Glomerular endothelial cell (primary cell): Measurements from ENCODE around the gene NEK1. TPM values are rescaled to one million over a fixed set of nuclear protein-coding genes. Genes with fewer than 3 reads are reported as not detected.
"Not testable (repeated sequence)": the region's sequence is repeated elsewhere in the genome, so short reads cannot be mapped to it uniquely, and the experiment has no call there.

ENCODE experiments used
- DNase-seq: peaks from one replicate; pipeline ENCODE4 v3.0.0-alpha.2; 2011; ENCODE audit warnings: low read depth, low spot score; ENCODE audit errors: extremely low read depth
- total RNA-seq: library from RNA; depleted of rRNA; stranded (reverse); fragments of >200 nt; gene quantifications from 2 replicates; pipeline ENCODE4 v1.2.3, GENCODE V29; 2015

NEK1 gene
- total RNA-seq, 1 donor from 2014 or later, result 10.2 TPM

GRCh38 chr4:169630069-169630468, 17.7 kb upstream of the NEK1 start:
- no peak for DNase-seq

DNA sequence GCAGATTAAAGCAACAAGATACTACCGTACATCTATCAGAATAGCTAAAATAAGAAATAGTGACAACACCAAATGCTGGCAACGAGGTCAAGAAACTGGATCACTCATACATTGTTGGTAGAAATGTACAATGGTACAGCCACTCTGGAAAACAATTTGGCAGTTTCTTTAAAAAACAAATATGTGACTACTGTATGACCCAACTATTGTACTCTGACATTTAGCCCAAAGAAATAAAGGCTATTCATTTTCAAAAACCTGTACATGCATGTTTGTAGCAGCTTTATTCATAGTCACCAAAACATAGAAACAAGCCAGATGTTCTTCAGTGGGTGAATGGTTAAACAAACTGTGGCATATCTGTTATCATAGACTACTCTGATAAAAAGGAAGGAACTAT, 16.2 kb upstream of the NEK1 start:
- DNase-seq, result no peak

- DNase-seq, result no peak
Measured at GRCh38 chr4:169627307-169627706, 14.9 kb upstream of the NEK1 start.

- no peak for DNase-seq
Measured at GRCh38 chr4:169626331-169627282, 14.2 kb upstream of the NEK1 start.

- DNase-seq, result no peak
Measured at GRCh38 chr4:169625886-169626285, 13.5 kb upstream of the NEK1 start.

- DNase-seq, result not testable (repeated sequence)
Measured at GRCh38 chr4:169624012-169624411, 11.6 kb upstream of the NEK1 start.

GRCh38 chr4:169622566-169622965, 10.2 kb upstream of the NEK1 start:
- no peak for DNase-seq

DNA sequence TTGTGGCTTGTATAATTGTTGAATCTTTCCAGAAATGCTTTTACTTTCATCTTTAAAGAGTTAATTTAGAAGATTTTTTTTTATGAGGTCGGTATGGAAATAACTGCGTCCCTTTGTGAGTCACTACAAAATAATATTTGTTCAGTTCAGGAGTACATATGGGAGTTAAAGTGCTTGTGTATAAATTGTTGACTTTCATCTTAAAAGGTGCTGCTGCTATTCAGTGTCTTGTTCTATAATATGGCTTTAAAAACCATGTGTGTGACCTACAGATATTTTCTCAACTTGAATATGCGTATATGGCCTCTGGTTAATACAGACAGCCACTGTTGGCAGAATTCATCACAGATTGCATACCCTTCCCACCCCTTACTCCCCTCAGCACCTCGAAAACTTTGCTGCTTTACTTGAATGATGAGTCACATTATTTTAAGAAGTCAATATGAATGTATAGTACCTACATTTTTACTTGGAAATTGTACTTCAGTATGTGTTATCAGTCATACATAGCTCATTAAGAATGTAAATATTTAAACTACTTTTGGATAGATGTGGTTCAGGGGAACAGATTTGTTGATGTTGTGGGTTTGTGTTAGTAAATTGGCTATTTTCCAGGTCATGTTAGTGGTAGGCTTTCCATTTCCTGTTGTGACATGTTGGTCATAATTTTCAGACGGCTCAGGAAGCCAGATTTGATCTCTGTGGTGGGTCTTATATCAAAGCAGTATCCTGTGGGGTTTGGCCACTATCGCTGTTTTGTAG, 9.5 kb upstream of the NEK1 start:
- peak; percentile 25 for DNase-seq

- no peak for DNase-seq
Measured at GRCh38 chr4:169620880-169621248, 8.5 kb upstream of the NEK1 start.

DNA sequence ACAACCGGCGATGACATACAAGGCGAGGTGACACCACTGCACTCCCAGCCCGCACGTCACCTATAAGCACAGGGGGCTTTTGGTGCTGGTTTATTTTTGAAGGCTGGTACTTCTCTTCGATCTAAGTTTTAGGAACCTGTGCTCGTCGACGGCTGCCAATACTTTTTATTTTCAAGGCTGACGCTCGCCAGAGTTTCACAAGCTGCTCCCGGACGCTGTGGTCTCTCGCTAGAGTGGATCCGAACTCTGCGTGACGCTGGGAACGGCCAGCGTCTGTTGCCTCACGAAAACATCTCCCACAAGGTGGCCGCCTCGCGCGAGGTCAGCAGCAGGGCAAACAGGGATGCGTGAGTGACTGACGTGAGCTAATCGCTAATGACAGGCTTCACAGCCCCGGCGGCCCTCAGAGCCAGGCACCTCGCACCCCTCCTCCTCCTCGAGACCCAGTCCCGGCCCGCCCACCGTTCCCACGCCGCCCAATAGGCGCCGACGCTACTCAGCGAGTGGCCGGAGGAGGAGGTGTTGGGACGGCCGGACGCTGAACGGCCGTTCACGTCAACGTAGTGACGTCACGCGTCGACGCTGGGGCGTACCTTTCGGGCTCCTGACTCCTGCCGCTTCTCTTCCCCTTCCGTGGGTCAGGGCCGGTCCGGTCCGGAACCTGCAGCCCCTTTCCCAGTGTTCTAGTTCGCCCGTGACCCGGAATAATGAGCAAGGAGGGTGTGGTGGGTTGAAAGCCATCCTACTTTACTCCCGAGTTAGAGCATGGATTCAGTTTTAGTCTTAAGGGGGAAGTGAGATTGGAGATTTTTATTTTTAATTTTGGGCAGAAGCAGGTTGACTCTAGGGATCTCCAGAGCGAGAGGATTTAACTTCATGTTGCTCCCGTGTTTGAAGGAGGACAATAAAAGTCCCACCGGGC, 7.8 kb upstream of the NEK1 start, which contains the start of gene CLCN3:
Gene CLCN3, plus strand, starts transcription at position 621 of the 922 bp plus-strand sequence. CDS start 15,351 bp downstream, outside the sequence.
- peak; percentile 64 for DNase-seq

DNA sequence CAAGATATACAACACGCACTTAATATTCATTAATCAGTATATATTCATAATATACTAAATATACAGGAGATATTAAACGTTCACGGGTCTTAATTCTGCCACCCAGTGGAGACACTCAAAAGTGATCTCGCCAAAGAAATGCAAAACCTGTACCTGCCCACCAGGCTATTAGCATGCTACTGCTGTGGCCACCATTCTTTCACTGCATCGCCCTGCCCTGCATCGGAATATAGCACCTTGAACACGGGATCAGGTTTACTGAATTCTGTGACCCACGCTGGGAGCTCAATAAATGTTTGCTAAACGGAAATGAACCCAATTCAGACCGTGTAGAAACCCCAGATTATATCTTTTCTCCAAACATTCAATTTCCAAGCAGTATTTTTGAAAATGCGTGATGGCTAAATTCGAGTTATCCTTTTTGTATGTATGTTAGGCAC, 7.2 kb upstream of the NEK1 start:
- DNase-seq, result peak; percentile 42

GRCh38 chr4:169618986-169619385, 6.6 kb upstream of the NEK1 start:
- no peak for DNase-seq

DNA sequence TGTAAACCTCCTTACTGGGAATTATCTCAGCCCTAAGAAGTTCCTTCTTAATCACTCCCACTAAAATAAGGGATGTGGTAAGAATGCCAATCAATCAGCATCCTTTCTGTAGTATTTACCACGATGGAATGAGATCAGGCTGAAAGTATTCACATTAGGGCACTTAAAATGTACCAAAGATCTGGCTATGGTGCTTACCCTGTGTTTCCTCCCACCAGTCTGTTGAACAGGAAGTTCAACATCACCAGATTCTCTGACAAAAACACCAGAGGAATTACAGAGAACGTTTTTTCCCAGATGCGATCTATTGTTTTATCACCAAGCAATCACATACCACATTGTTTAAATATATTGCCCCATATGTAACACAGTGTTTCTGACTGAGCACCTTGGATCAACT, 5.9 kb upstream of the NEK1 start:
- DNase-seq, result peak; percentile 42

GRCh38 chr4:169617306-169617705, 4.9 kb upstream of the NEK1 start:
- DNase-seq, result no peak

- DNase-seq, result no peak
Measured at GRCh38 chr4:169616846-169617245, 4.5 kb upstream of the NEK1 start.

DNA sequence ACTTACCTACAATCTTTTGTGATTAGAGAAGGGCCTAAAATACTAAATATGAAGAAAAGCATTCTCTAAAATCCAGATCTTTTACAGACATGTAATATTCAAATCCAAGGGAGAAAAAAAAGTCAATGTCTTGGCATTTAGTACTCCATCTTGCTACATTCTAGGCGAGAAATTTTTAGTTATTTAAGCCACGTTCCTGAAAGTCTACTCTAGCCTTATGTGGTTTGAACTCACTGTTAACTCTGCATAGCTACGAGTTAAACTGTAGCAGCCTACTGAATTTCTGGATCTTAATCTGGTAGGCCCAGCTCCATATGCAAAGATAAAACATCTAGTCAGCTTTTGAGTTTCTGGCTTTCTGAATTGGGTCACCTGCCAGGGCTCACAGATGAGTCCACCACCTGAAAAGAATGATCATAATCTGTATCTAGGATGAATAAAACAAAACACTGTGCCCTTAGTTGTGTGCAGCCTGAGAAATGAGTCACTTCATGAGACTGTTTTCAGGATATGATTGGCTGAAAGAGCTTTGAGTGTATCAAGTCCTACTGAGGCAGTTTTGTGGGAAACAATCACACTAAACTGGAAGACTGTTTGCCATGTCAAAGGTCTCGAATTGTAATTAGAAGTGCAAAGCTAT, 3.2 kb upstream of the NEK1 start:
- no peak for DNase-seq

DNA sequence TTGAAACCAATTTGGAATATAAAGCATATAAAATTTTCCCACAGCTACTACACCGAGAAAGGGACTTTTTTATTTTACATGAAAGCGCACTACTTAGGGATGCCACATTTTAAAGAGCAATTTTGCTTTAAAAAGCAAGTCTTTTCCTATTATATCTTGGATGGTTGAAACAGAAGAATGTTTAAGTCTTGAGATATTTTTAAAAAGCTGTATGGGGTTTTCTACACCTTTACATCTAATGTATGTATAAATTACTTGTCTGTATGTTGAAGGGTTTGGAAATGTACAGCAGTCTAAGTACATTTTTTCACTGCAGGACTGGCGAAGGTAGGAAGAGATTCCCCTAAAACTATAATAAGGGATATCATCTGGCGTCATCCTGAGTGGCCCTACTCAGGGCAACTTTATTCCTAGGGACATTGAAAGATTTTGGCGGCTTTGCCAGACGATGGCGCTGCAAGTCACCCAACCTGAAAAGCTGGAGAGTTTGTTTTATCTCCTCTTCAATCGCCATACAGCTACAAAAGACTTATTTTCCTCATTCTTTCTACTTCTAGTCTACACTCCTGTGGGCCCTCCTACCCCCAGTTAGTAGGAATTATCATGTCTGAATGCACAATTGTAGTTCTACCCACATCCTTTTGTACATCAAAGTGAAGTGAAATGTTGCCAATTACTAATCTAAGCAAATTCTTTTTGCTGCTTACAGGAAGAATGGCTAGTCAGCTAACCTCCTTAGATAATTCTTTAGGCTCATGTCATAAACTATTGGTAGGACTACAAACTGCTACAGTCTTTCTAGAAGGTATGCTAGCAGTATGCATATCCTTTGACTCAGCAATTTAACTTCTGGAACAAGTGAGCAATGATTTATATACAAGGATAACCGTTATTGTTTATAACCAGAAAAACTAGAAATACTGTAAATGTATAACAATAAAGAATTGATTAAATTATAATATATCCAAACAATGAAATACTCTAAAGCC, 782 bp upstream of the NEK1 start:
- peak; percentile 52 for DNase-seq

DNA sequence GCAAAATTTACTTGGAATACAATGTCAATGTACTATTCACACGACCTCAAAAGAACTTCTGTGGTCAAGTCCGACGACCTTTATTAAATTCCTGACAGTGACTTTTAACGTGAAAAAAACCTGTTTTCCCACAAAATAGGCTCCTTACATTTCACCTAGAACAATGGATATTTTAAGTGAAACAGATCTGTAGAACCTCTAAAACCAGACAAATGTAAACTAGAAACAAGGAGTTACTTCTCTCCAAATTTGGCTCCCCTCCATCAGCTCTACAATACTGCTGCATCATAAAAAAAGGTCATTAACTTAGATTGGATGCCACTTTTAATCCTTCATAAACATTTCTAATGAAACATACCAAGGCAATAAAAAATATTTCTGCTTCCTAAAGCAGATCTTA, 1.2 kb downstream of the NEK1 start:
- DNase-seq, result no peak

- no peak for DNase-seq
Measured at GRCh38 chr4:169604903-169605331, 7.5 kb downstream of the NEK1 start.
